GM23338 (cell line): ENCODE measurements around the gene BAK1. TPM values are rescaled to one million over a fixed set of nuclear protein-coding genes. Genes with fewer than 3 reads are reported as not detected.

Experiments used
- ATAC-seq: fragments of 200-7000 bp; cut with Tn5 transposase; 3 replicates; pipeline ENCODE4 v1.9.1; 2020
- DNase-seq: peaks from one replicate; pipeline ENCODE4 v3.0.0-alpha.2; 2015; ENCODE audit warnings: low spot score
- H2AFZ ChIP-seq: fragments of 200-600 bp; sonication (generic); 2 replicates; pipeline ENCODE4 v1.8.0; 2016; ENCODE audit warnings: antibody characterized with exemption, mild to moderate bottlenecking, moderate library complexity
- H3F3A ChIP-seq: fragments of 200-600 bp; sonication (generic); replicated peaks from 2 replicates; pipeline ENCODE4 v1.8.0; 2017; ENCODE audit warnings: antibody characterized with exemption, mixed run types, low read depth
- H3K27ac ChIP-seq: fragments of 200-600 bp; sonication (generic); 2 replicates; pipeline ENCODE4 v1.6.1; 2016; ENCODE audit warnings: low read depth
- H3K27me3 ChIP-seq: fragments of 200-600 bp; sonication (generic); 2 replicates; pipeline ENCODE4 v1.8.0; 2016; ENCODE audit warnings: mild to moderate bottlenecking, mixed run types, moderate library complexity; ENCODE audit not compliant: insufficient read depth
- H3K36me3 ChIP-seq: fragments of 200-600 bp; sonication (generic); 2 replicates; pipeline ENCODE4 v1.8.0; 2016; ENCODE audit warnings: mild to moderate bottlenecking; ENCODE audit not compliant: insufficient read depth
- H3K4me1 ChIP-seq: fragments of 200-600 bp; sonication (generic); 2 replicates; pipeline ENCODE4 v1.8.0; 2016; ENCODE audit warnings: mild to moderate bottlenecking, moderate library complexity; ENCODE audit not compliant: insufficient read depth
- H3K4me2 ChIP-seq: fragments of 200-600 bp; sonication (generic); 2 replicates; pipeline ENCODE4 v1.7.1; 2017; ENCODE audit warnings: mixed run types
- H3K4me3 ChIP-seq: fragments of 200-600 bp; sonication (generic); 2 replicates; pipeline ENCODE4 v1.6.1; 2016; ENCODE audit warnings: mixed run types
- H3K79me2 ChIP-seq: fragments of 200-600 bp; sonication (generic); replicated peaks from 2 replicates; pipeline ENCODE4 v1.8.0; 2017; ENCODE audit warnings: mild to moderate bottlenecking; ENCODE audit not compliant: insufficient read depth
- H3K9me2 ChIP-seq: fragments of 200-600 bp; sonication (generic); 2 replicates; pipeline ENCODE4 v1.8.0; 2017; ENCODE audit not compliant: insufficient read depth
- H4K20me1 ChIP-seq: fragments of 200-600 bp; sonication (generic); replicated peaks from 2 replicates; pipeline ENCODE4 v1.8.0; 2017; ENCODE audit warnings: mild to moderate bottlenecking; ENCODE audit not compliant: insufficient read depth
- H3K27ac Mint-ChIP-seq: 2 replicates; pipeline ENCODE4 v1.8.0; 2020; ENCODE audit warnings: inconsistent platforms, mild to moderate bottlenecking, moderate library complexity, mixed read lengths
- H3K27me3 Mint-ChIP-seq: 3 replicates; pipeline ENCODE4 v1.8.0; 2022; ENCODE audit warnings: low read depth, mild to moderate bottlenecking, moderate library complexity, mixed read lengths, inconsistent platforms; ENCODE audit not compliant: insufficient read depth, poor library complexity
- H3K36me3 Mint-ChIP-seq: 3 replicates; pipeline ENCODE4 v1.8.0; 2021; ENCODE audit warnings: low read depth, mild to moderate bottlenecking, inconsistent platforms, moderate library complexity, mixed read lengths
- H3K4me1 Mint-ChIP-seq: 3 replicates; pipeline ENCODE4 v1.8.0; 2020; ENCODE audit warnings: mild to moderate bottlenecking, inconsistent platforms, mixed read lengths
- H3K4me3 Mint-ChIP-seq: 3 replicates; pipeline ENCODE4 v1.8.0; 2021; ENCODE audit warnings: moderate library complexity, mild to moderate bottlenecking, inconsistent platforms, mixed read lengths
- H3K9me3 Mint-ChIP-seq: 3 replicates; pipeline ENCODE4 v1.8.0; 2020; ENCODE audit warnings: moderate library complexity, mild to moderate bottlenecking, inconsistent platforms, mixed read lengths
- CREB1 ChIP-seq: fragments of 250-450 bp; sonication (Bioruptor Pico); IDR thresholded peaks from 2 replicates; pipeline ENCODE4 v1.5.0; 2020; ENCODE audit warnings: low read depth, mild to moderate bottlenecking, moderate library complexity
- EZH2 ChIP-seq: fragments of 200-600 bp; sonication (generic); IDR thresholded peaks from one replicate; pipeline ENCODE4 v1.8.0; 2017; ENCODE audit warnings: antibody characterized with exemption, mild to moderate bottlenecking, low read depth; ENCODE audit not compliant: unreplicated experiment
- EZH2phosphoT487 ChIP-seq: fragments of 200-600 bp; sonication (generic); IDR thresholded peaks from one replicate; pipeline ENCODE4 v1.8.1; 2018; ENCODE audit warnings: antibody characterized with exemption; ENCODE audit not compliant: unreplicated experiment
- JUNB ChIP-seq: IDR thresholded peaks from one replicate; pipeline ENCODE4 v1.6.1; 2016; ENCODE audit warnings: antibody characterized with exemption; ENCODE audit not compliant: unreplicated experiment
- NANOG ChIP-seq: IDR thresholded peaks from 2 replicates; pipeline ENCODE4 v1.6.1; 2016; ENCODE audit warnings: antibody characterized with exemption, borderline replicate concordance
- POLR2AphosphoS5 ChIP-seq: IDR thresholded peaks from 2 replicates; pipeline ENCODE4 v1.6.1; 2016; ENCODE audit warnings: antibody characterized with exemption, low read depth
- STAT1 ChIP-seq: IDR thresholded peaks from one replicate; pipeline ENCODE4 v1.6.1; 2016; ENCODE audit warnings: antibody characterized with exemption; ENCODE audit not compliant: unreplicated experiment
- ZNF114 ChIP-seq: fragments of 250-450 bp; sonication (Bioruptor Pico); IDR thresholded peaks from 2 replicates; pipeline ENCODE4 v1.5.0; 2020; ENCODE audit warnings: mild to moderate bottlenecking, moderate library complexity
- ZNF331 ChIP-seq: fragments of 250-450 bp; sonication (Bioruptor Pico); IDR thresholded peaks from 2 replicates; pipeline ENCODE4 v1.5.0; 2020; ENCODE audit warnings: low read depth, mild to moderate bottlenecking, moderate library complexity
- polyA plus RNA-seq: library from polyadenylated mRNA; unstranded; fragments of >200 nt; fragmentation: Nextera tagmentation; extraction: Ambion mirVana; gene quantifications from 2 replicates; pipeline ENCODE4 v1.2.1, GENCODE V29; 2016
- total RNA-seq: library from RNA; depleted of rRNA; stranded (reverse); fragments of >200 nt; shearing (Covaris generic); gene quantifications from 2 replicates; pipeline ENCODE4 v1.2.3, GENCODE V29; 2014
- TF ChIP-seq, protein P1 (sequence below), 2 experiments: fragments of 200-600 bp in 1 of 2; sonication (generic) in 1 of 2; conservative IDR thresholded peaks; 2 replicates each; pipeline versions ENCODE4 v1.5.1 to v1.6.1; 2016 to 2017; ENCODE audit warnings: antibody characterized with exemption in 2 of 2, low read depth in 2 of 2, mild to moderate bottlenecking in 2 of 2, moderate library complexity in 1 of 2
- TF ChIP-seq, protein P2 (sequence below): IDR thresholded peaks from 2 replicates; pipeline ENCODE4 v1.6.1; 2016; ENCODE audit warnings: antibody characterized with exemption
- TF ChIP-seq, protein P3 (sequence below): fragments of 250-450 bp; sonication (Bioruptor Pico); IDR thresholded peaks from 2 replicates; pipeline ENCODE4 v1.5.0; 2020; ENCODE audit warnings: mild to moderate bottlenecking, moderate library complexity

Gene BAK1
- total and polyA plus RNA-seq, 2 experiments from 2014 or later, result 22.2 to 45.0 TPM

DNA sequence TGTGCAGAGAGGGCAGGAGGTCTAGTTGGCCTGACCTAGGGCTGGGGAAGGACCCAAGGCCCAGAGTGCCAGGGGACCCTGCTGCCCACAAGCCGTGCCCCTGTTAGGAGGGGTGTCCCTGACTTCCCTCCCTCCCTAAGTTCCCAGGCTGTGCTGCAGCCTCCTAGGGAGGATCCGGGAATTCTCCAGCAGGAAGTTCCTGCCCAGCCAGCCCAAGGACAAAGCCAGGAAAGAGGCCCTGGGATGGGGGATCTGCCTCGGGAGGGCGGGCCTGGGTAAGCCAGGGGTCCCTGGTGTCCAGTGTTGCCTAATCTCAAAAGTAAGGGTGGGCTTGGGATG, 9.3 kb upstream of the BAK1 start (continued):
- TF ChIP-seq, protein P1, sequence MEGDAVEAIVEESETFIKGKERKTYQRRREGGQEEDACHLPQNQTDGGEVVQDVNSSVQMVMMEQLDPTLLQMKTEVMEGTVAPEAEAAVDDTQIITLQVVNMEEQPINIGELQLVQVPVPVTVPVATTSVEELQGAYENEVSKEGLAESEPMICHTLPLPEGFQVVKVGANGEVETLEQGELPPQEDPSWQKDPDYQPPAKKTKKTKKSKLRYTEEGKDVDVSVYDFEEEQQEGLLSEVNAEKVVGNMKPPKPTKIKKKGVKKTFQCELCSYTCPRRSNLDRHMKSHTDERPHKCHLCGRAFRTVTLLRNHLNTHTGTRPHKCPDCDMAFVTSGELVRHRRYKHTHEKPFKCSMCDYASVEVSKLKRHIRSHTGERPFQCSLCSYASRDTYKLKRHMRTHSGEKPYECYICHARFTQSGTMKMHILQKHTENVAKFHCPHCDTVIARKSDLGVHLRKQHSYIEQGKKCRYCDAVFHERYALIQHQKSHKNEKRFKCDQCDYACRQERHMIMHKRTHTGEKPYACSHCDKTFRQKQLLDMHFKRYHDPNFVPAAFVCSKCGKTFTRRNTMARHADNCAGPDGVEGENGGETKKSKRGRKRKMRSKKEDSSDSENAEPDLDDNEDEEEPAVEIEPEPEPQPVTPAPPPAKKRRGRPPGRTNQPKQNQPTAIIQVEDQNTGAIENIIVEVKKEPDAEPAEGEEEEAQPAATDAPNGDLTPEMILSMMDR (conservative IDR thresholded peaks at IDR 0.05; ENCODE audit: low read depth in 2 of 2), result no peak
- TF ChIP-seq, protein P2, sequence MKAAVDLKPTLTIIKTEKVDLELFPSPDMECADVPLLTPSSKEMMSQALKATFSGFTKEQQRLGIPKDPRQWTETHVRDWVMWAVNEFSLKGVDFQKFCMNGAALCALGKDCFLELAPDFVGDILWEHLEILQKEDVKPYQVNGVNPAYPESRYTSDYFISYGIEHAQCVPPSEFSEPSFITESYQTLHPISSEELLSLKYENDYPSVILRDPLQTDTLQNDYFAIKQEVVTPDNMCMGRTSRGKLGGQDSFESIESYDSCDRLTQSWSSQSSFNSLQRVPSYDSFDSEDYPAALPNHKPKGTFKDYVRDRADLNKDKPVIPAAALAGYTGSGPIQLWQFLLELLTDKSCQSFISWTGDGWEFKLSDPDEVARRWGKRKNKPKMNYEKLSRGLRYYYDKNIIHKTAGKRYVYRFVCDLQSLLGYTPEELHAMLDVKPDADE, result no peak
- TF ChIP-seq EZH2 (no peak), POLR2AphosphoS5 (no peak), JUNB (no peak), NANOG (no peak)

DNA sequence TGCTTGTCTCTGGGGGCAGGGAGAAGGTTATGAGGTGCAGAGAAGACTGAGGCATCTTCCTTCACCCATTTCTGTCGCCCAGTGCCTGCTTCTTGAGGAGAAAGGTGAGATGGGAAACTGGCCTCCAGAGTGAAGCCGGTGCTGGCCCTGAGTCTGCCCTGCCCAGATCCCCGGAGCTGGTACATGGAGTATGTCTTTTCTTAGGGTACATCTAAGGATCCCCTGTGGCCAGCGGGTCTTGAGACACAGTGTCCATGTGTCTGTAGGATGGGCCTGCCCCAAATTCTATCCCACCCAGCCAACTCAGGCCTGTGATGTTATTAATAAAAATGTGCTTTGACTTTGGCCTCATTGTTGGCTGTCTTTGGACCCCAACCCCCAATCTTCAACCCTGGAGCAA, 8.8 kb upstream of the BAK1 start:
- Histone ChIP-seq H3K9me2 (no peaks in the 10 kb centered on the region), H2AFZ (no peak overlapping the region), H3K79me2 (no peaks in the 10 kb centered on the region), H3K27ac (no peak overlapping the region), H3K4me2 (no peak overlapping the region), H3F3A (no peaks in the 10 kb centered on the region; the same call in 1 of the 2 replicates), H3K4me1 (peaks cover 20% of the 10 kb centered on the region; the same call in 1 of the 2 replicates), H4K20me1 (no peaks in the 10 kb centered on the region), H3K36me3 (no peaks in the 10 kb centered on the region), H3K4me3 (no peak overlapping the region), H3K27me3 (peaks cover 6% of the 10 kb centered on the region; the same call in 1 of the 2 replicates)
- Mint-ChIP-seq H3K4me1 (peaks cover 26% of the 10 kb centered on the region), H3K27me3 (peaks cover 21% of the 10 kb centered on the region), H3K9me3 (peaks cover 4% of the 10 kb centered on the region; the same call in 2 of the 3 replicates), H3K4me3 (no peak overlapping the region), H3K36me3 (no peaks in the 10 kb centered on the region), H3K27ac (no peak overlapping the region)
- no peak for DNase-seq
- TF ChIP-seq ZNF331 (CRISPR knock-in tag) (no peak), JUNB (no peak), STAT1 (no peak), NANOG (no peak), EZH2phosphoT487 (no peak), EZH2 (no peak), ZNF114 (CRISPR knock-in tag) (no peak), POLR2AphosphoS5 (no peak), CREB1 (CRISPR knock-in tag) (no peak)
- TF ChIP-seq, protein P2, result no peak
- TF ChIP-seq, protein P3, sequence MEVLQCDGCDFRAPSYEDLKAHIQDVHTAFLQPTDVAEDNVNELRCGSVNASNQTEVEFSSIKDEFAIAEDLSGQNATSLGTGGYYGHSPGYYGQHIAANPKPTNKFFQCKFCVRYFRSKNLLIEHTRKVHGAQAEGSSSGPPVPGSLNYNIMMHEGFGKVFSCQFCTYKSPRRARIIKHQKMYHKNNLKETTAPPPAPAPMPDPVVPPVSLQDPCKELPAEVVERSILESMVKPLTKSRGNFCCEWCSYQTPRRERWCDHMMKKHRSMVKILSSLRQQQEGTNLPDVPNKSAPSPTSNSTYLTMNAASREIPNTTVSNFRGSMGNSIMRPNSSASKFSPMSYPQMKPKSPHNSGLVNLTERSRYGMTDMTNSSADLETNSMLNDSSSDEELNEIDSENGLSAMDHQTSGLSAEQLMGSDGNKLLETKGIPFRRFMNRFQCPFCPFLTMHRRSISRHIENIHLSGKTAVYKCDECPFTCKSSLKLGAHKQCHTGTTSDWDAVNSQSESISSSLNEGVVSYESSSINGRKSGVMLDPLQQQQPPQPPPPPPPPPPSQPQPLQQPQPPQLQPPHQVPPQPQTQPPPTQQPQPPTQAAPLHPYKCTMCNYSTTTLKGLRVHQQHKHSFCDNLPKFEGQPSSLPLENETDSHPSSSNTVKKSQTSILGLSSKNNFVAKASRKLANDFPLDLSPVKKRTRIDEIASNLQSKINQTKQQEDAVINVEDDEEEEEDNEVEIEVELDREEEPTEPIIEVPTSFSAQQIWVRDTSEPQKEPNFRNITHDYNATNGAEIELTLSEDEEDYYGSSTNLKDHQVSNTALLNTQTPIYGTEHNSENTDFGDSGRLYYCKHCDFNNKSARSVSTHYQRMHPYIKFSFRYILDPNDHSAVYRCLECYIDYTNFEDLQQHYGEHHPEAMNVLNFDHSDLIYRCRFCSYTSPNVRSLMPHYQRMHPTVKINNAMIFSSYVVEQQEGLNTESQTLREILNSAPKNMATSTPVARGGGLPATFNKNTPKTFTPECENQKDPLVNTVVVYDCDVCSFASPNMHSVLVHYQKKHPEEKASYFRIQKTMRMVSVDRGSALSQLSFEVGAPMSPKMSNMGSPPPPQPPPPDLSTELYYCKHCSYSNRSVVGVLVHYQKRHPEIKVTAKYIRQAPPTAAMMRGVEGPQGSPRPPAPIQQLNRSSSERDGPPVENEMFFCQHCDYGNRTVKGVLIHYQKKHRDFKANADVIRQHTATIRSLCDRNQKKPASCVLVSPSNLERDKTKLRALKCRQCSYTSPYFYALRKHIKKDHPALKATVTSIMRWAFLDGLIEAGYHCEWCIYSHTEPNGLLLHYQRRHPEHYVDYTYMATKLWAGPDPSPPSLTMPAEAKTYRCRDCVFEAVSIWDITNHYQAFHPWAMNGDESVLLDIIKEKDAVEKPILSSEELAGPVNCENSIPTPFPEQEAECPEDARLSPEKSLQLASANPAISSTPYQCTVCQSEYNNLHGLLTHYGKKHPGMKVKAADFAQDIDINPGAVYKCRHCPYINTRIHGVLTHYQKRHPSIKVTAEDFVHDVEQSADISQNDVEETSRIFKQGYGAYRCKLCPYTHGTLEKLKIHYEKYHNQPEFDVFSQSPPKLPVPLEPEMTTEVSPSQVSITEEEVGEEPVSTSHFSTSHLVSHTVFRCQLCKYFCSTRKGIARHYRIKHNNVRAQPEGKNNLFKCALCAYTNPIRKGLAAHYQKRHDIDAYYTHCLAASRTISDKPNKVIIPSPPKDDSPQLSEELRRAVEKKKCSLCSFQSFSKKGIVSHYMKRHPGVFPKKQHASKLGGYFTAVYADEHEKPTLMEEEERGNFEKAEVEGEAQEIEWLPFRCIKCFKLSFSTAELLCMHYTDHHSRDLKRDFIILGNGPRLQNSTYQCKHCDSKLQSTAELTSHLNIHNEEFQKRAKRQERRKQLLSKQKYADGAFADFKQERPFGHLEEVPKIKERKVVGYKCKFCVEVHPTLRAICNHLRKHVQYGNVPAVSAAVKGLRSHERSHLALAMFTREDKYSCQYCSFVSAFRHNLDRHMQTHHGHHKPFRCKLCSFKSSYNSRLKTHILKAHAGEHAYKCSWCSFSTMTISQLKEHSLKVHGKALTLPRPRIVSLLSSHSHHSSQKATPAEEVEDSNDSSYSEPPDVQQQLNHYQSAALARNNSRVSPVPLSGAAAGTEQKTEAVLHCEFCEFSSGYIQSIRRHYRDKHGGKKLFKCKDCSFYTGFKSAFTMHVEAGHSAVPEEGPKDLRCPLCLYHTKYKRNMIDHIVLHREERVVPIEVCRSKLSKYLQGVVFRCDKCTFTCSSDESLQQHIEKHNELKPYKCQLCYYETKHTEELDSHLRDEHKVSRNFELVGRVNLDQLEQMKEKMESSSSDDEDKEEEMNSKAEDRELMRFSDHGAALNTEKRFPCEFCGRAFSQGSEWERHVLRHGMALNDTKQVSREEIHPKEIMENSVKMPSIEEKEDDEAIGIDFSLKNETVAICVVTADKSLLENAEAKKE, result no peak
- ATAC-seq, result no peak
